SHP77 treated with DMSO at 0.1 percent for 48 hours (cell line): ENCODE data around the gene PLD1.
A peak's percentile ranks its signal among the peaks of the same experiment; 100 is the strongest.

Experiments
- DNase-seq: peaks from one replicate; lab custom pipeline; 2025; lab: John Stamatoyannopoulos, UW

The PLD1 gene

GRCh38 chr3:171745577-171746319, 64.5 kb downstream of the PLD1 start:
- no peak for DNase-seq

GRCh38 chr3:171744158-171744741, 66.0 kb downstream of the PLD1 start:
- no peak for DNase-seq

GRCh38 chr3:171743327-171744157, 66.7 kb downstream of the PLD1 start:
- no peak for DNase-seq

- DNase-seq: peak; percentile 3
Measured at GRCh38 chr3:171741377-171741776, 68.9 kb downstream of the PLD1 start.

- no peak for DNase-seq
Measured at GRCh38 chr3:171736556-171736955, 73.7 kb downstream of the PLD1 start.

- DNase-seq: no peak
Measured at GRCh38 chr3:171733561-171733960, 76.7 kb downstream of the PLD1 start.

- DNase-seq: no peak
Measured at GRCh38 chr3:171732756-171733155, 77.5 kb downstream of the PLD1 start.

GRCh38 chr3:171731691-171732090, 78.6 kb downstream of the PLD1 start:
- no peak for DNase-seq

GRCh38 chr3:171729452-171730334, 80.6 kb downstream of the PLD1 start:
- DNase-seq: no peak

GRCh38 chr3:171727288-171727687, 83.0 kb downstream of the PLD1 start:
- no peak for DNase-seq

- DNase-seq: no peak
Measured at GRCh38 chr3:171718493-171719185, 91.6 kb downstream of the PLD1 start.

GRCh38 chr3:171715155-171715554, 95.1 kb downstream of the PLD1 start:
- DNase-seq: no peak

- no peak for DNase-seq
Measured at GRCh38 chr3:171712171-171712938, 97.9 kb downstream of the PLD1 start.

- DNase-seq: no peak
Measured at GRCh38 chr3:171711461-171712170, 98.7 kb downstream of the PLD1 start.

GRCh38 chr3:171710359-171710758, 99.9 kb downstream of the PLD1 start:
- DNase-seq: no peak

- no peak for DNase-seq
Measured at GRCh38 chr3:171704814-171705213, 105.5 kb downstream of the PLD1 start.

GRCh38 chr3:171704002-171704401, 106.3 kb downstream of the PLD1 start:
- DNase-seq: peak; percentile 10

GRCh38 chr3:171703144-171703543, 107.1 kb downstream of the PLD1 start:
- DNase-seq: no peak

- DNase-seq: no peak
Measured at GRCh38 chr3:171700653-171701052, 109.6 kb downstream of the PLD1 start.

- no peak for DNase-seq
Measured at GRCh38 chr3:171700157-171700556, 110.1 kb downstream of the PLD1 start.
